Activated CD8-positive, alpha-beta memory T cell treated with anti-CD3 and anti-CD28 coated beads, Interleukin-2, amount 50 U/mL, for 24 hours (primary cell): Measurements from ENCODE around the gene GPR55.
A peak's percentile ranks its signal among the peaks of the same experiment; 100 is the strongest.

Source experiments
- DNase-seq: peaks from one replicate; pipeline ENCODE4 v3.0.0-alpha.2; 2020; ENCODE audit errors: extremely low read depth

GPR55 gene

DNA sequence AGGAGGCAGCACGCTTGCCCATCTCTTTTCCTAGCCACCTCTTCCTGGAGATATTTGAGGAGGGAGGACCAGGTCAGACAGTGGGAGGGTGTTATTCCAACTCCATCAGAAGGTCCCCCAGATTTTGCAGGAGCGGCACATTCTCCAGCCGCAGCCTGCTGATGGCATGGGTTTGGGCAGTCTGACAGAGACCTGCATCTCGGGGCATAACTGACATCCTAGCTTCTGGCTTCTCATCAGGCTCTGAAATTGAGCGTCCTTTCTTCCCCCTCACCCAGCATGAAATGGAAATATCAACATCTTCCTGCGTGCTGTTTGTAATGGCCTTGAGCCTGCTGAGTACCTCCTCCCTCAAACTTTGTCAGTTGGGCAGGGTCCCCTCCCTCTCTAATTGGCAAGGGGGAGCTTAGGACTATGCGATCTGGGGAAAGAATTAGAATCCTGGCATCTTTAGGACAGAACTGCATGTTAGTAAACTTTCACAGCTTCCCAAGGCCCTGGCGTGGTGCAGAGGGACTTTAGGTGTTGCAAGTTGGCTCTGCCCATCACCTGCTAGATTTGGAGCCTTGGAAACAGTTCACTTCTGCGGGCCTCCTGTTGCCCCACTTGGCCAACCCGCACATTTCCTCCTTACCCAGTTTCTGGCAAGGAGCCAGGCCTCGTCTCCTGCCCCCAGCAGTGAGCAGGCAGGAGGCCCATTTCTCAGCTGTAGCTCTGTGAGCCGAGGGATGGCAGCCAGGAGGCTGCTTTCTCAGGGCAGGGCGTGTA is 58.1 kb downstream of the GPR55 start:
- DNase-seq: no peak

DNA sequence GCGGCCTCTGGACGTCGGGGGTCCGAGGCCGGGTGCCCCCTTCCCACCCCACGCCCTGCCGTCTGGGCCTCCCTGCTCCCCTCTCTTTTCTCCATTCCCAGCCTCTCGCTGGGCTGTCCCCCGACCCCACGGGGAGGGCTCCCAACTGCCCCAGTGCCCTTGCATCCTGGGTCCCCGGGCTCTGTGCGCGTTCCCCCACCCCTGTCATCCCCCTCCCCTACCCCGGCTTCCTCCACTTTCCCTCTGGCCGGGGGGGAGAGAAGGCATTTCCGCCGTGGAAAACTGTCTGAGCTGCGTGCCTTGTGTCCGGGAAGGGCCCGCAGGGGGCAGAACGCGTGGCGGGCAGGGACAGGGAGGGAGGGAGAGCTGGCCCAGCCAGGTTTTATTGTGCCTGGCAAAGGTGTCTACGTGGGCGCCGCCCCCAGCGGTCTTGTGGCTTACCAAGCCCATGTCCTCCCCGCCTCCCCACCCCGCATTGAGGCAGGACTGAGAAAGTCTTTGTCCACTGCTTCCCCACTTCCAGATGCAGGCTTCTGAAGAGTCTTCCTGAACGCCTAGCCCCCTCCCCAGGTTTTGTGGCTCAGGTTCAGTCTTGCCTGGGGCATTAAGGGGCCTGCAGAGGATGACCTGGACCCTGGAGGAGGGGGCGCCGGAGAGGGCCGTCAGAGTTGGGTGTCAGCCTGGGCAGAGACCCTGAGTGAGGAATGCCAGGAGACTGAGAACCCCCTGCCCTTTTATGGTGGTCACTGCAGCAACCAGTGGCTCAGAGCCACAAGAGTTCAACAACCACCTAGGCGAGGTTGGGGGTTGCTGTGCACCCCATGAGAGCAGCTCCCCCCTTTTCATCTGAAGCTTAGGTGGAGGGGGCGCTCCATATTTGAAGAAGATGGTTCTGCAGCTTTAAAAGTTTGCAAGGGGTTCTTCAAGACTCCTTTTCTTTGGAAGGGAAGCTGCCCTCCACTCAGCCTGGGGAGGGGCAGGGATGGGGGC is 59.0 kb downstream of the GPR55 start:
- no peak for DNase-seq

DNA sequence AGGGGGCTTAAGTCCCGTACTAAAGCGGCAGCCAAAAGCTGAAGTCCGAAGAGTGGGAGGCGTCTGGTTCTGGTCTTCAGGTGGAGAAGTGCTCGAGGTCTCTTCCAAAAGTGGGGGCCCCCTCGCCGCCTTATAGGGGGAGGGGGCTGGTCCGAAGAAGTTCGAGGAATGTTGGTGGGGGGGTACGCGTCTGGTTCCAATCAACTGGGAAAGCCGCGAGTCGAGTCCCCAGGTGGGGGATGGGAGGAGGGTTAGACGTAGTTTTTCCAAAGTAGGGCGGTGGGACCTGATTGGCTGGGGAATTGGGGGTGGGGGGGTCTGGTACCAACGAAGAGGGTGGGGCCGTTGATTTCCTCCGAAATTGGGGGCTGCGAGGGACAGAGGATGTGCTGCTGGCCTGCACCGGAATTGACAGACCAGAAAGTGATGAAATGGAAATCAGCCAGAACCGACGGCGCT is 59.7 kb downstream of the GPR55 start:
- DNase-seq: no peak

DNA sequence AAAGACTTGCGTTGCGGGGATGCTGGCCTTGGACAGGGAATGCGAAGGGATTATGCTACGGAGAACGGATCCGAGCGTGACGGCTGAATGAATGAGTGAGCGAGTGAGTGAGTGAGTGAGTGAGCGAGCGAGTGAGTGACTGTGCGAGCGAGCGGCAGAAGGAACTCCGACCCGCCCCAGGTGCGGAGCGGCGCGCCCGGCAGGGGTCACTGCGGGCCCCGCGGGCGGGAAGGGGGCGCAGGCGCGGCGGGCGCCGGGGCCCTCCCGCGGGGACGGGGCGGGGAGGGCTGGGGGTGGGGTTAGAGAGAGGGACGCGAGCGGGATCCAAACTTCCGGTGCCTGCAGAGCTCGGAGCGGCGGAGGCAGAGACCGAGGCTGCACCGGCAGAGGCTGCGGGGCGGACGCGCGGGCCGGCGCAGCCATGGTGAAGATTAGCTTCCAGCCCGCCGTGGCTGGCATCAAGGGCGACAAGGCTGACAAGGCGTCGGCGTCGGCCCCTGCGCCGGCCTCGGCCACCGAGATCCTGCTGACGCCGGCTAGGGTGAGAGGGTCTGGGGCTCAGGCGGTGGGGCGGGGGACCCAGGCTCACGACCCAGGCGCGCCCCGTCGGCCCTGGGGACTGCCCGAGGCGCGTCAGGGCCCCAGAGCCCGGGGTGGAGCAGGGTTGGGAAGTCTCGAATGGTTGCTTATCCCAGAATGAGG is 60.3 kb downstream of the GPR55 start, which contains the start of gene ITM2C:
Gene ITM2C (plus strand): TSS at position 338 of the 702 bp plus-strand sequence. CDS start 84 bp downstream, at position 422.
- DNase-seq: peak; percentile 47

DNA sequence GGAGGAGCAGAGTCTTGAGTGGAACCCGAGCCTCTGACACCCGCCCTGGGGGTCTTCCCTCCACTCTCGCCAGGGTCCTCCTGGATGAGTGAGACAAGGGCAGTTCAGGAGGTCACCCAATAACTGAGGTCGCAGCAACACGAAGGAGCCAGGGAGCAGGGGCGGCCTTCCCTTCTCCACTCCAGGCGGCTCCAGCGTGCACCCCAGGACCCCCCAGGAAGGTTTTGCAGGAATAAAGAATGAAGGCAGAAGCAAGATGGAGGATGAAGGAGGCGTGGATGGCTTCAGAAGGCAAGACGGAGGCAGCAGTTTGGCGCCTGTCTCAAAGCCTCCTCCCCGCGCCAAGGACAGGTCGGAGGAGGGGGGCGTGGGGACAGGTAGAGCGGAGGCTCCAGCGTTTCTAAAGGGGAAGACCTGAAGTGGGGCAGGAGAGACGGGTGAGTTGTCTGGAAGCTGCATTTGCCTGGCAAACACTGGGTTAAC is 60.9 kb downstream of the GPR55 start:
- no peak for DNase-seq

DNA sequence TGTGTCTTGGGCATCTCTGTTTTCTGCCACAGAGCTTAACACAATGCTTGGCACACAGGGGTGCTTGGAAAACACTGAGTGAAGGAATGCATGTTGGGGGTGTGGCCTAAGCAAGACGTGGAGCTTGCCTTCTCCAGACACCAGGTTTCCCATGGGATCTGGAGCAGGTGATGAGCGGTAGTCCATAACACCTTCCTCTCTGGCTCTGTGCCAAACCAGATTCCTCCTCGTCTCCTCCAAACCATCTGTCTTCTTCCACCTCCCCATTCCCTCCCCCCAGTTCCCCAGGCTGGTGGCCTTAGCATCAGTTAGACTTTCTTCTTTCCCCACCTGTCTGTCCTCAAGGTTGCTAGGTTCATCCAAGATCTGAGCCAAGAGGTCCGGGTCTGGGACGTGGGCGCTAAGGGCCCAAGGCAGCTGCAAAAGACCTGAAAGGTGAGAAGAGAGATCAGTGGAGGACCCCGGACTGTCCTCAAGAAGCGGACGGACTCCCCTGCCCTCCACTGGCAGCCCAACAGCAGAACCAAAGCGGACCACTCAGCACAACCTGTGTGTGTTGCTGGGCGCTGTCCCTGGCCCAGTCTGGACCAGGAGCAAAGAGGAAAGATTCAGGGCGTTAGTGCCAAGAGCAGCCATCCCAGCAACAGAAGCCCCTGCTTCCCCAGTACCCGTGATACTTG is 61.5 kb downstream of the GPR55 start:
- no peak for DNase-seq

DNA sequence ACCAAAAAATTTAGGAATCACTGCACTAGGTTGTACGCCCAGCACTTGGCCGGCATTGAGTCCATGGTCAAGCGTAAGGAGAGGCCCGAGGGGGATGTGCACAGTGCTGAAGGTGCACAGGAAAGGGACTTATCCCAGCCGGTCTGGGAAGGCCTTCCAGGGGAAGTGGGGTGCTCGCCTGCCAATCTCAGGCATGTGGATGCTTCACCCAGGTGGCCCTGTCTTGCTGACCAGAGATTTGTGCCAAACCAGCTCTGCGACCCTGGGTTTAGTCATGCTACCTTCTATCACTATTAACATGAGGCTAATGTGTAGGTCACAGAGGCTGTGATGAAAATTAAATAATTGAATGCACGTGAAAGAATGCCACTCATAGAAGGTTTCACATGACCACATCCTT is 62.0 kb downstream of the GPR55 start:
- DNase-seq: no peak

DNA sequence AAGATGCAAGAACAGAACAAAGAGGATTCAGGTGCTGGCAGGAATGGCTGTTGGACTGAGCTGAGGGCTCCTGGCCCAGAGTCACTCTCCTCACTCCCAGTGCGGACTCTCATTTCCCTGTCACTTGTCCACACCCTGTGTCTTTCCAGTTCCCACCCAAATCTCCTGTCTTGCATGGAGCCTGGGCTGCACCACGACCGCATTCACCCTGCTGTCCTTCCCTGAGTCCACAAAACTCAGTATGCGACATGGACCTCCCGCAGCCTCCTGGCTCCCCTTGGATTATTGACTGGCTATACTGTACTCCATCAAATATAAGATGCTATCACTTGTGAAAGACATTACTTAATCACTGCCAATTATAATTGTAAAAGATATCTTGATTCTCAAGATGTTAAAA is 62.8 kb downstream of the GPR55 start:
- DNase-seq: no peak

DNA sequence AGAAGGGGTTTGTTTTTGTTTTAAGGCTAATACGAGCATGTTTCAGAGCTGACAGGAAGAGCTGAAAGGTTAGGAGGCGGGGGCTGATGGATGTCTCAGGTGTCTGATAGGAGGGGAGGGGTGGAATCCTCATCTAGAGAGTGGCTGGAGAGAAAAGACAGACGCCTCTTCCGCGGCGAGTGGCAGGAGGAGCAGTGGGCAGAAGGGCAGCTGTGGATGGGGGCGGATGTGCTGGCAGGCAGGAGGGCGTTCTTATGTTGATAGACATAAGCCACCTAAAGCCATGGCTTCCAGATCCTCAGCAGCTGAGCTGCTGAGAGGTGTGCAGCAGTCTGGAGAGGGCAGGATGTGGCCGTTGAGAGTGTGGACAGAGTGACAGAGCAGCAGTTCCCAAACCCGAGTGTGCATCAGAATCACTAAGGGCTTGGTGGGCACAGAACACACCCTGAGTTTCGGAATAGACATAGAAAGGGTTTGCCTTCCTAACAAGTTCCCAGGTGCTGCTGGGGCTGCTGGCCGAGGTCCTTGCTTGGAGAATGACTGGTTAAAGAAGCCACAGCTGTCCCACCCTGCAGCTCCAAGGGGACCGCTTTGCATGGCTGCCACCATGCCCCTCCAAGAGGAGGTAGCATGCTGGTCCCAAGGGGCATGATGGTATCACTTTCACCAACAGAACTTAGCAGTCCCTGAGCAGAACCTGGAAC is 63.3 kb downstream of the GPR55 start:
- DNase-seq: no peak
